GM12878 (cell line): ENCODE data around the gene SIM1. TPM values are rescaled to one million over a fixed set of nuclear protein-coding genes. Genes with fewer than 3 reads are reported as not detected.

ENCODE experiments used
- ATAC-seq: fragments of 200-7000 bp; cut with Tn5 transposase; 3 replicates; pipeline ENCODE4 v1.9.1; 2020; ENCODE audit warnings: mild to moderate bottlenecking, moderate library complexity
- BruUV-seq: library from RNA; stranded (reverse); fragments of 400-500 nt; replicated peaks from 2 replicates; lab custom pipeline; 2021; lab: Mats Ljungman, UMichigan
- CTCF ChIA-PET: fragments of 300-600 bp; sonication (Branson Sonifier 250); formaldehyde crosslinking; extraction: SDS; loops from one replicate; lab custom pipeline; 2021; ENCODE audit warnings: inconsistent platforms; lab: Yijun Ruan, JAX
- POLR2A ChIA-PET: fragments of 350-600 bp; formaldehyde crosslinking; extraction: SDS; loops from one replicate; lab custom pipeline; 2021; ENCODE audit warnings: inconsistent platforms; lab: Charles Lee
- RAD21 ChIA-PET: fragments of 300-600 bp; sonication (Branson Sonifier 250); formaldehyde crosslinking; loops from one replicate; lab custom pipeline; 2023; ENCODE audit warnings: antibody characterized with exemption; ENCODE audit not compliant: unreplicated experiment; lab: Charles Lee
- SMC1A ChIA-PET: fragments of 300-600 bp; sonication (Branson Sonifier 250); formaldehyde crosslinking; loops from one replicate; lab custom pipeline; 2023; ENCODE audit not compliant: unreplicated experiment, uncharacterized antibody; lab: Charles Lee
- DNase-seq: peaks from one replicate; pipeline ENCODE4 v3.0.0-alpha.2; 2011; ENCODE audit warnings: low read depth, low spot score
- FAIRE-seq: peaks from 3 replicates; lab custom pipeline; 2011; peaks lifted over from hg19 to GRCh38; lab: Jason Lieb, UNC
- H2AFZ ChIP-seq: 2 replicates; pipeline ENCODE4 v1.6.0; 2011; ENCODE audit warnings: low read depth, low read length, control low read depth; ENCODE audit not compliant: control insufficient read depth
- H3K27ac ChIP-seq: 2 replicates; pipeline ENCODE4 v1.5.1; 2011; ENCODE audit warnings: control low read depth; ENCODE audit not compliant: control insufficient read depth, insufficient read depth
- H3K27me3 ChIP-seq, 2 experiments: replicated peaks in 1 of 2; 2 replicates each; pipeline versions ENCODE4 v1.6.0 to v1.6.1; 2011; ENCODE audit warnings: low read length in 1 of 2; ENCODE audit not compliant: control insufficient read depth in 2 of 2, insufficient read depth in 2 of 2
- H3K36me3 ChIP-seq, 2 experiments: 2 replicates each; pipeline ENCODE4 v1.5.1; 2011; ENCODE audit warnings: low read length in 1 of 2; ENCODE audit not compliant: control insufficient read depth in 2 of 2, insufficient read depth in 2 of 2
- H3K4me1 ChIP-seq: 2 replicates; pipeline ENCODE4 v1.6.1; 2011; ENCODE audit warnings: mild to moderate bottlenecking, low read length, moderate library complexity, mixed read lengths; ENCODE audit not compliant: control insufficient read depth, insufficient read depth
- H3K4me2 ChIP-seq: 2 replicates; pipeline ENCODE4 v1.6.0; 2011; ENCODE audit warnings: control low read depth; ENCODE audit not compliant: control insufficient read depth, insufficient read depth
- H3K4me3 ChIP-seq: fragments of 200-600 bp; sonication (generic); 2 replicates; pipeline ENCODE4 v1.5.1; 2016
- H3K79me2 ChIP-seq: 2 replicates; pipeline ENCODE4 v1.6.0; 2011; ENCODE audit warnings: low read length; ENCODE audit not compliant: control insufficient read depth, insufficient read depth
- H3K9ac ChIP-seq: 2 replicates; pipeline ENCODE4 v1.8.0; 2011; ENCODE audit warnings: low read length, control low read depth, mixed read lengths; ENCODE audit not compliant: control insufficient read depth, insufficient read depth
- H3K9me3 ChIP-seq: replicated peaks from 3 replicates; pipeline ENCODE4 v1.5.1; 2011; ENCODE audit warnings: mild to moderate bottlenecking, low read length; ENCODE audit not compliant: control insufficient read depth, insufficient read depth
- H4K20me1 ChIP-seq: 2 replicates; pipeline ENCODE4 v1.6.0; 2011; ENCODE audit not compliant: control insufficient read depth, insufficient read depth
- BACH1 ChIP-seq: fragments of 450-650 bp; IDR thresholded peaks from 2 replicates; pipeline ENCODE4 v1.6.1; 2017; ENCODE audit warnings: mild to moderate bottlenecking, borderline replicate concordance
- FOXK2 ChIP-seq: fragments of 450-650 bp; IDR thresholded peaks from 2 replicates; pipeline ENCODE4 v1.6.1; 2017; ENCODE audit warnings: mild to moderate bottlenecking, moderate library complexity
- HDAC2 ChIP-seq: fragments of 200-600 bp; sonication (generic); IDR thresholded peaks from 2 replicates; pipeline ENCODE4 v1.6.1; 2017
- MEF2B ChIP-seq: fragments of 450-650 bp; IDR thresholded peaks from 2 replicates; pipeline ENCODE4 v1.6.1; 2018; ENCODE audit warnings: mild to moderate bottlenecking, moderate library complexity; ENCODE audit not compliant: partially characterized antibody, poor library complexity, severe bottlenecking
- NFXL1 ChIP-seq: fragments of 450-650 bp; IDR thresholded peaks from 2 replicates; pipeline ENCODE4 v1.6.1; 2017; ENCODE audit warnings: antibody characterized with exemption, mild to moderate bottlenecking, borderline replicate concordance
- SREBF1 ChIP-seq: IDR thresholded peaks from 2 replicates; pipeline ENCODE4 v1.6.1; 2012; ENCODE audit warnings: mild to moderate bottlenecking, low read length
- WGBS: methylation state at CpG from one replicate; pipeline ENCODE4 v1.1.6; 2016; ENCODE audit warnings: low lambda C conversion rate; ENCODE audit not compliant: insufficient replicate concordance, insufficient coverage; ENCODE audit errors: missing lambda C conversion rate; 5-methylcytosine and 5-hydroxymethylcytosine counted together
- in situ Hi-C: fragments of 300-500 bp; cut with MboI; formaldehyde crosslinking; loops from 9 replicates; pipeline ENCODE4 v1.14.3; 2018; ENCODE audit warnings: mixed read lengths
- intact Hi-C: fragments of 100-400 bp; cut with micrococcal nuclease; formaldehyde crosslinking; loops from one replicate; pipeline ENCODE4 v1.14.2; 2022; ENCODE audit not compliant: unreplicated experiment
- polyA plus RNA-seq, 11 experiments: library from polyadenylated mRNA; depleted of rRNA in 4 of 11; unstranded in 6 of 11; stranded (reverse) in 5 of 11; fragments of >200 nt; fragmentation: Nextera tagmentation in 4 of 11; fragmentation: Illumina TruSeq in 1 of 11; extraction: Ambion mirVana in 4 of 11; extraction: Trizol in 1 of 11; gene quantifications; 1 replicate in 1 of 11; 2 replicates in 10 of 11; pipeline versions ENCODE4 v1.2.1 to v1.2.3, GENCODE V29; 2011 to 2016; ENCODE audit warnings: inconsistent platforms in 2 of 11, missing spikeins in 2 of 11, low read depth in 1 of 11
- total RNA-seq, 4 experiments: library from RNA; depleted of rRNA in 3 of 4; stranded (reverse); fragments of >200 nt in 3 of 4; fragmentation: Illumina TruSeq in 1 of 4; extraction: Trizol in 1 of 4; gene quantifications; 2 replicates each; pipeline versions ENCODE4 v1.2.1 to v1.2.3, GENCODE V29; 2013 to 2021
- TF ChIP-seq, protein P1 (sequence below): fragments of 450-650 bp; IDR thresholded peaks from 2 replicates; pipeline ENCODE4 v1.6.1; 2017; ENCODE audit warnings: mild to moderate bottlenecking, moderate library complexity

Gene SIM1
- total and polyA plus RNA-seq, 10 of the 15 experiments (the other 5 are each of a cell fraction or from before 2014, with no cell fraction given): not detected

DNA sequence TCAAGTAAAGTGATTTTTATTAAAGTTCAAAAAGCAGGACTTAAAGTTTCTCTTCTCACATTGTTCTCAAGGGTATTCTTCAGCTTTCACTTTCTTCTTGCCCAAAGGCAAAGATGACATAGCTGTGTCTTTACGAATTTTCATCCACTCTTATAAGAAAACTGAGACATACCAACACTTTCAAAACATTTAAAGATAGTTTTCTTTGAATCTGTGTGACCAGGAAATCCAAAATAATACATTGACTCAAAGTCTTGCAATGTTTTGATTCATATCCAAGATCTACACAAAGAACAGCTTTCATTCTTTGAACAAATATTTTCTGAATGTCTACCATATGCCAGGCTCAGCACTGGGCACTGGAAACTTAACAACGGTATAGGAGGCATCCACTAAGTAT lies 117.9 kb downstream of the SIM1 start:
- Histone ChIP-seq H4K20me1 (no peaks in the 10 kb centered on the region), H3K4me2 (no peak overlapping the region), H3K9ac (no peak overlapping the region), H3K79me2 (no peaks in the 10 kb centered on the region), H3K27me3 (no peaks in the 10 kb centered on the region; a peak in 1 of 4 replicates), H2AFZ (no peak overlapping the region), H3K27ac (no peak overlapping the region)
- in situ Hi-C loops (no loop called here), intact Hi-C loops (no loop called here)
- ATAC-seq (peak; percentile 78), DNase-seq (no peak)
- POLR2A ChIA-PET: interaction anchor here (1.0 kb wide), 1 partner anchor 114 kb away, joined by 3 read pairs; no protein-coding TSS in a partner anchor
- SMC1A ChIA-PET: interaction anchor here (0.6 to 1.5 kb wide), 3 partner anchors 9 to 171 kb away, joined by 3 to 6 read pairs (median 3); no protein-coding TSS in a partner anchor
- RAD21 ChIA-PET: interaction anchor here (1.3 to 1.4 kb wide), 2 partner anchors 8 to 126 kb away, joined by 3 to 4 read pairs; no protein-coding TSS in a partner anchor
- no TSS peak for BruUV-seq
- TF ChIP-seq MEF2B (peak; percentile 43), SREBF1 (no peak)
- TF ChIP-seq, all 136 proteins: peak for 1
- H3K36me3 ChIP-seq: no peaks in the 10 kb centered on the region
- no peaks in the 10 kb centered on the region for H3K9me3 ChIP-seq
- H3K4me1 ChIP-seq: no peaks in the 10 kb centered on the region
- no peak overlapping the region for H3K4me3 ChIP-seq
- no peak for FAIRE-seq
- CTCF ChIA-PET: interaction anchor here (0.7 to 1.8 kb wide), 3 partner anchors 25 to 373 kb away, joined by 3 to 7 read pairs (median 4); no protein-coding TSS in a partner anchor
- WGBS: 3% methylated on average over 2 of the region's 2 CpGs

DNA sequence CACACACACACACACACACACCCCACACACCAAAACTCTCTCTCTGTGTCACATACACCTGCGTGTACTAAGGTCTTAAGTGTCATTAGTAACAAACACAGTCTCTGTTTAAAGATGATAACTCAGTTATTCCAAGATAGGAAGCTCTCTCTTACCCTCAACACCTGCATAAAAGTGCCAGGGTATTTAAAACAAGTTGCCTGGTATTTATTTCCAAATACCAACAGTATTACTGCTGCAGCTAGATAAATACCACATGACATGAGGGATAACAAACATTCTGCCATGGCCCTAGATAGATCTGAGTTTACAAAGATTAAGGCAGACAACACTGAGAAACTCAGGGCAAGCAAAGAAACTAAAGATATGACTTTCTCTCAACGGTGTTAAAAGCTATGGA lies 118.5 kb downstream of the SIM1 start:
- Histone ChIP-seq H4K20me1 (no peaks in the 10 kb centered on the region), H2AFZ (peak overlapping the region; percentile 7; the same call in 1 of the 2 replicates)
- no TSS peak for BruUV-seq
- TF ChIP-seq NFXL1: no peak
- TF ChIP-seq HDAC2: no peak
- no peak for TF ChIP-seq BACH1
- no peak for TF ChIP-seq FOXK2
- TF ChIP-seq, protein P1, sequence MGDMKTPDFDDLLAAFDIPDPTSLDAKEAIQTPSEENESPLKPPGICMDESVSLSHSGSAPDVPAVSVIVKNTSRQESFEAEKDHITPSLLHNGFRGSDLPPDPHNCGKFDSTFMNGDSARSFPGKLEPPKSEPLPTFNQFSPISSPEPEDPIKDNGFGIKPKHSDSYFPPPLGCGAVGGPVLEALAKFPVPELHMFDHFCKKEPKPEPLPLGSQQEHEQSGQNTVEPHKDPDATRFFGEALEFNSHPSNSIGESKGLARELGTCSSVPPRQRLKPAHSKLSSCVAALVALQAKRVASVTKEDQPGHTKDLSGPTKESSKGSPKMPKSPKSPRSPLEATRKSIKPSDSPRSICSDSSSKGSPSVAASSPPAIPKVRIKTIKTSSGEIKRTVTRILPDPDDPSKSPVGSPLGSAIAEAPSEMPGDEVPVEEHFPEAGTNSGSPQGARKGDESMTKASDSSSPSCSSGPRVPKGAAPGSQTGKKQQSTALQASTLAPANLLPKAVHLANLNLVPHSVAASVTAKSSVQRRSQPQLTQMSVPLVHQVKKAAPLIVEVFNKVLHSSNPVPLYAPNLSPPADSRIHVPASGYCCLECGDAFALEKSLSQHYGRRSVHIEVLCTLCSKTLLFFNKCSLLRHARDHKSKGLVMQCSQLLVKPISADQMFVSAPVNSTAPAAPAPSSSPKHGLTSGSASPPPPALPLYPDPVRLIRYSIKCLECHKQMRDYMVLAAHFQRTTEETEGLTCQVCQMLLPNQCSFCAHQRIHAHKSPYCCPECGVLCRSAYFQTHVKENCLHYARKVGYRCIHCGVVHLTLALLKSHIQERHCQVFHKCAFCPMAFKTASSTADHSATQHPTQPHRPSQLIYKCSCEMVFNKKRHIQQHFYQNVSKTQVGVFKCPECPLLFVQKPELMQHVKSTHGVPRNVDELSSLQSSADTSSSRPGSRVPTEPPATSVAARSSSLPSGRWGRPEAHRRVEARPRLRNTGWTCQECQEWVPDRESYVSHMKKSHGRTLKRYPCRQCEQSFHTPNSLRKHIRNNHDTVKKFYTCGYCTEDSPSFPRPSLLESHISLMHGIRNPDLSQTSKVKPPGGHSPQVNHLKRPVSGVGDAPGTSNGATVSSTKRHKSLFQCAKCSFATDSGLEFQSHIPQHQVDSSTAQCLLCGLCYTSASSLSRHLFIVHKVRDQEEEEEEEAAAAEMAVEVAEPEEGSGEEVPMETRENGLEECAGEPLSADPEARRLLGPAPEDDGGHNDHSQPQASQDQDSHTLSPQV: no peak
- TF ChIP-seq, all 136 proteins: peak for 0
- H3K4me3 ChIP-seq: no peak overlapping the region
- H3K36me3 ChIP-seq: no peaks in the 10 kb centered on the region
- WGBS: 17% methylated on average over 2 of the region's 2 CpGs
- no peaks in the 10 kb centered on the region; a peak in 1 of 4 replicates for H3K27me3 ChIP-seq
- FAIRE-seq: no peak
- peak; percentile 56 for ATAC-seq
- no peak for DNase-seq
- H3K79me2 ChIP-seq: no peaks in the 10 kb centered on the region
- POLR2A ChIA-PET: interaction anchor here (1.0 kb wide), 1 partner anchor 114 kb away, joined by 3 read pairs; no protein-coding TSS in a partner anchor
- CTCF ChIA-PET: interaction anchor here (0.7 to 1.8 kb wide), 3 partner anchors 26 to 374 kb away, joined by 3 to 7 read pairs (median 4); no protein-coding TSS in a partner anchor
- H3K4me1 ChIP-seq: no peaks in the 10 kb centered on the region
- H3K9me3 ChIP-seq: no peaks in the 10 kb centered on the region
- RAD21 ChIA-PET: interaction anchor here (1.3 to 1.4 kb wide), 2 partner anchors 8 to 127 kb away, joined by 3 to 4 read pairs; no protein-coding TSS in a partner anchor
- no peak overlapping the region for H3K4me2 ChIP-seq
- H3K27ac ChIP-seq: no peak overlapping the region
- SMC1A ChIA-PET: interaction anchor here (0.6 to 1.5 kb wide), 4 partner anchors 8 to 170 kb away, joined by 3 to 6 read pairs (median 4); no protein-coding TSS in a partner anchor
- in situ Hi-C loops: no loop called here
- intact Hi-C loops: no loop called here
- no peak overlapping the region for H3K9ac ChIP-seq
